Activated B cell treated with CpG ODN at 0.5 μM for 24 hours (primary cell): ENCODE results near the gene CD1C. TPM values are rescaled to one million over a fixed set of nuclear protein-coding genes. Genes with fewer than 3 reads are reported as not detected.

Source experiments
- ATAC-seq: fragments of 200-7000 bp; cut with Tn5 transposase; one replicate; pipeline ENCODE4 v1.10.0; 2021; ENCODE audit warnings: low read depth, mild to moderate bottlenecking, moderate library complexity
- CTCF ChIA-PET: fragments of 350-600 bp; sonication (Branson Sonifier 250); formaldehyde crosslinking; loops from one replicate; lab custom pipeline; 2021; ENCODE audit warnings: antibody characterized with exemption; lab: Charles Lee
- POLR2A ChIA-PET: fragments of 350-600 bp; sonication (Branson Sonifier 250); formaldehyde crosslinking; loops from one replicate; lab custom pipeline; 2021; ENCODE audit warnings: antibody characterized with exemption; lab: Charles Lee
- DNase-seq: peaks from one replicate; pipeline ENCODE4 v3.0.0; 2022
- H3K27ac Mint-ChIP-seq: one replicate; pipeline ENCODE4 v1.8.0; 2020; ENCODE audit warnings: mixed read lengths
- H3K27me3 Mint-ChIP-seq: one replicate; pipeline ENCODE4 v1.8.0; 2021; ENCODE audit warnings: mixed read lengths
- H3K36me3 Mint-ChIP-seq: one replicate; pipeline ENCODE4 v1.8.0; 2021; ENCODE audit warnings: low read depth, mixed read lengths
- H3K4me1 Mint-ChIP-seq: one replicate; pipeline ENCODE4 v1.8.0; 2021; ENCODE audit warnings: mixed read lengths
- H3K4me3 Mint-ChIP-seq: one replicate; pipeline ENCODE4 v1.8.0; 2020; ENCODE audit warnings: mild to moderate bottlenecking, mixed read lengths
- H3K9me3 Mint-ChIP-seq: one replicate; pipeline ENCODE4 v1.8.0; 2020; ENCODE audit warnings: mixed read lengths
- CTCF ChIP-seq: fragments of 200-600 bp; IDR thresholded peaks from one replicate; pipeline ENCODE4 v1.8.0; 2022; ENCODE audit warnings: antibody characterized with exemption, mild to moderate bottlenecking
- intact Hi-C: fragments of 100-400 bp; cut with micrococcal nuclease; formaldehyde crosslinking; loops from one replicate; pipeline ENCODE4 v1.15.1; 2024
- total RNA-seq: library from RNA; stranded (reverse); gene quantifications from 2 replicates; pipeline ENCODE4 v1.2.3, GENCODE V29; 2022

The CD1C gene
- total RNA-seq, 1 donor from 2014 or later = 37.3 TPM

- ChIA-PET POLR2A (interaction anchor here (0.9 to 4.5 kb wide), 12 partner anchors 17 to 790 kb away, joined by 3 to 47 read pairs (median 8); partner anchors contain the start of genes AIM2 and CD1D), CTCF (interaction anchor here (0.9 to 4.3 kb wide), 6 partner anchors 29 to 165 kb away, joined by 3 to 19 read pairs (median 6); no protein-coding TSS in a partner anchor)
- intact Hi-C loops = loop anchor here (1.0 to 10.0 kb wide), 5 partner anchors 38 to 702 kb away; no protein-coding TSS in a partner anchor
Observed at GRCh38 chr1:158286487-158286886, 3.2 kb upstream of the CD1C start.

GRCh38 chr1:158286941-158287346, 2.8 kb upstream of the CD1C start:
- peaks cover 61% of the 10 kb centered on the region for H3K4me1 Mint-ChIP-seq

More at GRCh38 chr1:158286487-158286886, 3.2 kb upstream of the CD1C start:
- Mint-ChIP-seq H3K36me3 (peaks cover 9% of the 10 kb centered on the region), H3K4me3 (peak overlapping the region; percentile 88), H3K27me3 (no peaks in the 10 kb centered on the region), H3K4me1 (peaks cover 66% of the 10 kb centered on the region), H3K27ac (peak overlapping the region; percentile 99), H3K9me3 (peaks cover 2% of the 10 kb centered on the region)
- no peak for TF ChIP-seq CTCF
- DNase-seq (no peak), ATAC-seq (peak; percentile 8)

GRCh38 chr1:158290321-158290844, 660 bp downstream of the CD1C start:
- no peaks in the 10 kb centered on the region for H3K27me3 Mint-ChIP-seq
- intact Hi-C loops = loop anchor here (2.0 kb wide), 1 partner anchor 16 kb away; no protein-coding TSS in a partner anchor
- TF ChIP-seq CTCF = no peak
- DNase-seq (no peak), ATAC-seq (no peak)
- H3K4me1 Mint-ChIP-seq = peaks cover 34% of the 10 kb centered on the region
- no peak overlapping the region for H3K27ac Mint-ChIP-seq
- ChIA-PET CTCF (interaction anchor here (1.0 to 2.4 kb wide), 2 partner anchors 39 to 86 kb away, joined by 6 to 16 read pairs; no protein-coding TSS in a partner anchor), POLR2A (interaction anchor here (0.8 to 0.9 kb wide), 2 partner anchors 22 to 40 kb away, joined by 3 read pairs; partner anchors contain the start of gene CD1B)
- H3K4me3 Mint-ChIP-seq = no peak overlapping the region
- H3K9me3 Mint-ChIP-seq = no peaks in the 10 kb centered on the region
- peaks cover 2% of the 10 kb centered on the region for H3K36me3 Mint-ChIP-seq

More at GRCh38 chr1:158286941-158287346, 2.8 kb upstream of the CD1C start:
- DNase-seq = no peak
- Mint-ChIP-seq H3K27ac (peak overlapping the region; percentile 99), H3K4me3 (peak overlapping the region; percentile 88), H3K36me3 (peaks cover 6% of the 10 kb centered on the region), H3K9me3 (no peaks in the 10 kb centered on the region), H3K27me3 (no peaks in the 10 kb centered on the region)
- peak; percentile 13 for ATAC-seq
- ChIA-PET POLR2A (interaction anchor here (0.6 to 4.5 kb wide), 12 partner anchors 9 to 790 kb away, joined by 3 to 47 read pairs (median 6); partner anchors contain the start of genes AIM2 and CD1D), CTCF (interaction anchor here (0.9 to 2.5 kb wide), 4 partner anchors 41 to 165 kb away, joined by 3 to 18 read pairs (median 6); no protein-coding TSS in a partner anchor)
- intact Hi-C loops = loop anchor here (1.0 to 10.0 kb wide), 5 partner anchors 39 to 702 kb away; no protein-coding TSS in a partner anchor
- no peak for TF ChIP-seq CTCF

GRCh38 chr1:158295791-158296190, 6.1 kb downstream of the CD1C start:
- TF ChIP-seq CTCF = no peak
- POLR2A ChIA-PET = interaction anchor here (0.7 kb wide), 1 partner anchor 9 kb away, joined by 6 read pairs; no protein-coding TSS in a partner anchor
- no peaks in the 10 kb centered on the region for H3K27me3 Mint-ChIP-seq
- H3K36me3 Mint-ChIP-seq = peaks cover 11% of the 10 kb centered on the region
- no peak overlapping the region for H3K27ac Mint-ChIP-seq
- peaks cover 7% of the 10 kb centered on the region for H3K4me1 Mint-ChIP-seq
- CTCF ChIA-PET = interaction anchor here (1.4 kb wide), 1 partner anchor 34 kb away, joined by 4 read pairs; no protein-coding TSS in a partner anchor
- ATAC-seq = no peak
- intact Hi-C loops = no loop called here
- no peak overlapping the region for H3K4me3 Mint-ChIP-seq
- peaks cover 10% of the 10 kb centered on the region for H3K9me3 Mint-ChIP-seq
- DNase-seq = no peak

- POLR2A ChIA-PET = interaction anchor here (0.7 kb wide), 1 partner anchor 24 kb away, joined by 5 read pairs; no protein-coding TSS in a partner anchor
- no peak overlapping the region for H3K27ac Mint-ChIP-seq
- ATAC-seq = no peak
- CTCF ChIA-PET = no interaction called here
- peak overlapping the region; percentile 55 for H3K4me3 Mint-ChIP-seq
- peaks cover 9% of the 10 kb centered on the region for H3K9me3 Mint-ChIP-seq
- DNase-seq = no peak
- intact Hi-C loops = no loop called here
- peaks cover 21% of the 10 kb centered on the region for H3K4me1 Mint-ChIP-seq
- no peak for TF ChIP-seq CTCF
- H3K27me3 Mint-ChIP-seq = no peaks in the 10 kb centered on the region
- H3K36me3 Mint-ChIP-seq = peaks cover 3% of the 10 kb centered on the region
Observed at GRCh38 chr1:158310623-158311022, 20.9 kb downstream of the CD1C start.
